GM12878 (cell line): Measurements from ENCODE around the gene KRT31. TPM values are rescaled to one million over a fixed set of nuclear protein-coding genes. Genes with fewer than 3 reads are reported as not detected.

Experiments used
- ATAC-seq: fragments of 200-7000 bp; cut with Tn5 transposase; 3 replicates; pipeline ENCODE4 v1.9.1; 2020; ENCODE audit warnings: mild to moderate bottlenecking, moderate library complexity
- BruUV-seq: library from RNA; stranded (reverse); fragments of 400-500 nt; replicated peaks from 2 replicates; lab custom pipeline; 2021; lab: Mats Ljungman, UMichigan
- CTCF ChIA-PET: fragments of 300-600 bp; sonication (Branson Sonifier 250); formaldehyde crosslinking; extraction: SDS; loops from one replicate; lab custom pipeline; 2021; ENCODE audit warnings: inconsistent platforms; lab: Yijun Ruan, JAX
- POLR2A ChIA-PET: fragments of 350-600 bp; formaldehyde crosslinking; extraction: SDS; loops from one replicate; lab custom pipeline; 2021; ENCODE audit warnings: inconsistent platforms; lab: Charles Lee
- RAD21 ChIA-PET: fragments of 300-600 bp; sonication (Branson Sonifier 250); formaldehyde crosslinking; loops from one replicate; lab custom pipeline; 2023; ENCODE audit warnings: antibody characterized with exemption; ENCODE audit not compliant: unreplicated experiment; lab: Charles Lee
- SMC1A ChIA-PET: fragments of 300-600 bp; sonication (Branson Sonifier 250); formaldehyde crosslinking; loops from one replicate; lab custom pipeline; 2023; ENCODE audit not compliant: unreplicated experiment, uncharacterized antibody; lab: Charles Lee
- DNase-seq: peaks from one replicate; pipeline ENCODE4 v3.0.0-alpha.2; 2011; ENCODE audit warnings: low read depth, low spot score
- FAIRE-seq: peaks from 3 replicates; lab custom pipeline; 2011; peaks lifted over from hg19 to GRCh38; lab: Jason Lieb, UNC
- H2AFZ ChIP-seq: 2 replicates; pipeline ENCODE4 v1.6.0; 2011; ENCODE audit warnings: low read depth, low read length, control low read depth; ENCODE audit not compliant: control insufficient read depth
- H3K27ac ChIP-seq: 2 replicates; pipeline ENCODE4 v1.5.1; 2011; ENCODE audit warnings: control low read depth; ENCODE audit not compliant: control insufficient read depth, insufficient read depth
- H3K27me3 ChIP-seq, 2 experiments: replicated peaks in 1 of 2; 2 replicates each; pipeline versions ENCODE4 v1.6.0 to v1.6.1; 2011; ENCODE audit warnings: low read length in 1 of 2; ENCODE audit not compliant: control insufficient read depth in 2 of 2, insufficient read depth in 2 of 2
- H3K36me3 ChIP-seq, 2 experiments: 2 replicates each; pipeline ENCODE4 v1.5.1; 2011; ENCODE audit warnings: low read length in 1 of 2; ENCODE audit not compliant: control insufficient read depth in 2 of 2, insufficient read depth in 2 of 2
- H3K4me1 ChIP-seq: 2 replicates; pipeline ENCODE4 v1.6.1; 2011; ENCODE audit warnings: mild to moderate bottlenecking, low read length, moderate library complexity, mixed read lengths; ENCODE audit not compliant: control insufficient read depth, insufficient read depth
- H3K4me2 ChIP-seq: 2 replicates; pipeline ENCODE4 v1.6.0; 2011; ENCODE audit warnings: control low read depth; ENCODE audit not compliant: control insufficient read depth, insufficient read depth
- H3K4me3 ChIP-seq: fragments of 200-600 bp; sonication (generic); 2 replicates; pipeline ENCODE4 v1.5.1; 2016
- H3K79me2 ChIP-seq: 2 replicates; pipeline ENCODE4 v1.6.0; 2011; ENCODE audit warnings: low read length; ENCODE audit not compliant: control insufficient read depth, insufficient read depth
- H3K9ac ChIP-seq: 2 replicates; pipeline ENCODE4 v1.8.0; 2011; ENCODE audit warnings: low read length, control low read depth, mixed read lengths; ENCODE audit not compliant: control insufficient read depth, insufficient read depth
- H3K9me3 ChIP-seq: replicated peaks from 3 replicates; pipeline ENCODE4 v1.5.1; 2011; ENCODE audit warnings: mild to moderate bottlenecking, low read length; ENCODE audit not compliant: control insufficient read depth, insufficient read depth
- H4K20me1 ChIP-seq: 2 replicates; pipeline ENCODE4 v1.6.0; 2011; ENCODE audit not compliant: control insufficient read depth, insufficient read depth
- E2F8 ChIP-seq: fragments of 450-650 bp; IDR thresholded peaks from 2 replicates; pipeline ENCODE4 v1.6.1; 2018; ENCODE audit warnings: mild to moderate bottlenecking, low read depth, moderate library complexity; ENCODE audit not compliant: partially characterized antibody
- FOS ChIP-seq: IDR thresholded peaks from 3 replicates; pipeline ENCODE4 v1.6.1; 2011; ENCODE audit warnings: borderline replicate concordance; ENCODE audit not compliant: insufficient read length; ENCODE audit errors: extremely low read depth
- JUNB ChIP-seq: IDR thresholded peaks from 2 replicates; pipeline ENCODE4 v1.6.1; 2016; ENCODE audit warnings: antibody characterized with exemption, mild to moderate bottlenecking
- MTA2 ChIP-seq: fragments of 450-650 bp; IDR thresholded peaks from 2 replicates; pipeline ENCODE4 v1.6.1; 2016; ENCODE audit warnings: low read depth, mild to moderate bottlenecking, moderate library complexity
- POLR2A ChIP-seq: IDR thresholded peaks from 2 replicates; pipeline ENCODE4 v1.6.1; 2011; ENCODE audit warnings: low read depth, mild to moderate bottlenecking, low read length
- ZNF24 ChIP-seq: fragments of 450-650 bp; IDR thresholded peaks from 2 replicates; pipeline ENCODE4 v1.6.1; 2017; ENCODE audit warnings: antibody characterized with exemption, mild to moderate bottlenecking
- WGBS: methylation state at CpG from one replicate; pipeline ENCODE4 v1.1.6; 2016; ENCODE audit warnings: low lambda C conversion rate; ENCODE audit not compliant: insufficient replicate concordance, insufficient coverage; ENCODE audit errors: missing lambda C conversion rate; 5-methylcytosine and 5-hydroxymethylcytosine counted together
- in situ Hi-C: fragments of 300-500 bp; cut with MboI; formaldehyde crosslinking; loops from 9 replicates; pipeline ENCODE4 v1.14.3; 2018; ENCODE audit warnings: mixed read lengths
- intact Hi-C: fragments of 100-400 bp; cut with micrococcal nuclease; formaldehyde crosslinking; loops from one replicate; pipeline ENCODE4 v1.14.2; 2022; ENCODE audit not compliant: unreplicated experiment
- polyA plus RNA-seq, 11 experiments: library from polyadenylated mRNA; depleted of rRNA in 4 of 11; unstranded in 6 of 11; stranded (reverse) in 5 of 11; fragments of >200 nt; fragmentation: Nextera tagmentation in 4 of 11; fragmentation: Illumina TruSeq in 1 of 11; extraction: Ambion mirVana in 4 of 11; extraction: Trizol in 1 of 11; gene quantifications; 1 replicate in 1 of 11; 2 replicates in 10 of 11; pipeline versions ENCODE4 v1.2.1 to v1.2.3, GENCODE V29; 2011 to 2016; ENCODE audit warnings: inconsistent platforms in 2 of 11, missing spikeins in 2 of 11, low read depth in 1 of 11
- total RNA-seq, 4 experiments: library from RNA; depleted of rRNA in 3 of 4; stranded (reverse); fragments of >200 nt in 3 of 4; fragmentation: Illumina TruSeq in 1 of 4; extraction: Trizol in 1 of 4; gene quantifications; 2 replicates each; pipeline versions ENCODE4 v1.2.1 to v1.2.3, GENCODE V29; 2013 to 2021

The KRT31 gene
- total and polyA plus RNA-seq, 10 of the 15 experiments (the other 5 are each of a cell fraction or from before 2014, with no cell fraction given): not detected

- POLR2A ChIA-PET: no interaction called here
- 3% methylated on average over 4 of the region's 4 CpGs for WGBS
- no peak overlapping the region for H3K9ac ChIP-seq
- TF ChIP-seq FOS (no peak), POLR2A (no peak), ZNF24 (no peak), JUNB (no peak), E2F8 (no peak), MTA2 (no peak)
- FAIRE-seq (no peak), DNase-seq (no peak), ATAC-seq (no peak)
- CTCF ChIA-PET: interaction anchor here (1.2 kb wide), 1 partner anchor 14 kb away, joined by 3 read pairs; no protein-coding TSS in a partner anchor
- SMC1A ChIA-PET: interaction anchor here (0.7 kb wide), 1 partner anchor 69 kb away, joined by 3 read pairs; no protein-coding TSS in a partner anchor
- in situ Hi-C loops: no loop called here
- H3K79me2 ChIP-seq: no peaks in the 10 kb centered on the region
- BruUV-seq: no TSS peak
- H3K27me3 ChIP-seq: no peaks in the 10 kb centered on the region; a peak in 1 of 4 replicates
- no peaks in the 10 kb centered on the region for H3K4me1 ChIP-seq
- no peak overlapping the region for H2AFZ ChIP-seq
- H4K20me1 ChIP-seq: no peaks in the 10 kb centered on the region
- no peak overlapping the region for H3K4me3 ChIP-seq
- intact Hi-C loops: no loop called here
- H3K36me3 ChIP-seq: no peaks in the 10 kb centered on the region
- H3K27ac ChIP-seq: no peak overlapping the region
- no peak overlapping the region for H3K4me2 ChIP-seq
- H3K9me3 ChIP-seq: no peaks in the 10 kb centered on the region
- RAD21 ChIA-PET: no interaction called here
Measured at GRCh38 chr17:41420134-41420533, 22.7 kb upstream of the KRT31 start.
